ENCODE measurements around the gene DOCK4. TPM values are rescaled to one million over a fixed set of nuclear protein-coding genes. Genes with fewer than 3 reads are reported as not detected.

Gene DOCK4
- total RNA-seq, 1 donor from 2014 or later = 32.2 TPM

DNA sequence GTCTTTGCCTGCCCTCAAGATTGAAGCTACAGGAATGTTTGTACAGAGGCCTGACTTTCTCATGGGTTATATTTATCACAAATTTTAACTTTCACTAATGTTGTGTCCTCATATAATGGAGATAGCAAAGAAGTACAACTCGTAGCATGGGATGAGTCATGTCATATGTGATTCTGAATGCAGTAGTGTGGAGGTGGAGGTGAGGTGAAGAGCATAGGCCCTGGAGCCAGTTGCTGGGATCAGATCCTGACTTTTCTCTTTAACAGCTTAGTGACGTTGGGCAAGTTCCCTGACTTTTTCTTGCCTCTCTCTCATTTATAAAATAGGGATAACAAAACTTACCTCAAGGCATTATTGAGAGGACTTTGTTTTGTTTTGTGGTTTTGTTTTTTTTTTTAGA, 511.8 kb downstream of the DOCK4 start:
- FAIRE-seq = no peak

DNA sequence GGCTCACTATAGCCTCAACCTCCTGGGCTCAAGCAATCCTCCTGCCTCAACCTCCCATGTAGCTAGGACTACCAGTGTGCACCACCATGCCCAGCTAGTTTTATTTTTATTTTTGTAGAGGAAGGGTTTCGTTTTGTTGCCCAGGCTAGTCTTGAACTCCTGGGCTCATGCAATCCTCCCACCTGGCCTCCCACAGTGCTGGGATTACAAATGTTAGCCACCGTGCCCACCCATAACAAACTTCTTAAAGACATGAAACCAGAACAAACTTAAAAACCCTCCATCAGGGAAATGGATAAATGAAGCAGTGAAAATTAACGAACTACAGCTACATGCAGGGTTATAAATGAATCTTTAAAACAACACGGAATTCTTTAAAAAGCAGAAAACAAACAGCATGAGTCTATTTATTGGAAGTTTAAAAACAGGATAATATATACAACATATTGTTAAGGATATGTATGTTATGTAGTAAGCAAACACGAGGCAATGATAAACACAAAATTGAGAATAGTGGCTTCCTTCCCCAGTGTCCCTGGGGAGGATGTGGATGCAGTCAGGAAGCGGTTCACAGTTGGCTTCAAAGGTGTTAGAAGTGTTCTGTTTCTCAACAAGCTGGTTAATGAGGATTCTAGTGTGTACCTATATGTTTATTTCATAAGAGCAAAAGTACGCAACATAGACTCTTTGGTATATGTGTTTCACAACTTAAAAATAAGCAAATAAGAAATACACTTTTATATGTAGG, 515.7 kb downstream of the DOCK4 start:
- no peak overlapping the region for H2AFZ ChIP-seq (ENCODE audit: low read depth, low read length)
- H3K9me3 Mint-ChIP-seq (ENCODE audit: unreplicated experiment) = no peaks in the 10 kb centered on the region

More for the DNA sequence above, 511.8 kb downstream of the DOCK4 start:
- no peak overlapping the region for H3K27ac ChIP-seq (ENCODE audit: low read depth, low read length)
- Mint-ChIP-seq H3K4me1 (ENCODE audit: low read depth, unreplicated experiment) (peaks cover 6% of the 10 kb centered on the region), H3K4me3 (ENCODE audit: unreplicated experiment) (no peak overlapping the region), H3K27ac (ENCODE audit: unreplicated experiment) (no peak overlapping the region), H3K36me3 (ENCODE audit: low read depth, unreplicated experiment) (no peaks in the 10 kb centered on the region), H3K9me3 (ENCODE audit: unreplicated experiment) (no peaks in the 10 kb centered on the region), H3K27me3 (ENCODE audit: low read depth, unreplicated experiment) (peaks cover 2% of the 10 kb centered on the region)
- no peak for DNase-seq (ENCODE audit: low read depth)
- H3K4me3 ChIP-seq (ENCODE audit: insufficient read depth, low read depth, low read length) = no peak overlapping the region
- H2AFZ ChIP-seq (ENCODE audit: low read depth, low read length) = no peak overlapping the region
- no peaks in the 10 kb centered on the region for H4K20me1 ChIP-seq (ENCODE audit: insufficient read depth, low read length)
- no peak overlapping the region for H3K9ac ChIP-seq (ENCODE audit: low read length)
- no peak for TF ChIP-seq EZH2 (IDR thresholded peaks at IDR 0.05; ENCODE audit: insufficient read depth, low read length)
- TF ChIP-seq, protein P1, sequence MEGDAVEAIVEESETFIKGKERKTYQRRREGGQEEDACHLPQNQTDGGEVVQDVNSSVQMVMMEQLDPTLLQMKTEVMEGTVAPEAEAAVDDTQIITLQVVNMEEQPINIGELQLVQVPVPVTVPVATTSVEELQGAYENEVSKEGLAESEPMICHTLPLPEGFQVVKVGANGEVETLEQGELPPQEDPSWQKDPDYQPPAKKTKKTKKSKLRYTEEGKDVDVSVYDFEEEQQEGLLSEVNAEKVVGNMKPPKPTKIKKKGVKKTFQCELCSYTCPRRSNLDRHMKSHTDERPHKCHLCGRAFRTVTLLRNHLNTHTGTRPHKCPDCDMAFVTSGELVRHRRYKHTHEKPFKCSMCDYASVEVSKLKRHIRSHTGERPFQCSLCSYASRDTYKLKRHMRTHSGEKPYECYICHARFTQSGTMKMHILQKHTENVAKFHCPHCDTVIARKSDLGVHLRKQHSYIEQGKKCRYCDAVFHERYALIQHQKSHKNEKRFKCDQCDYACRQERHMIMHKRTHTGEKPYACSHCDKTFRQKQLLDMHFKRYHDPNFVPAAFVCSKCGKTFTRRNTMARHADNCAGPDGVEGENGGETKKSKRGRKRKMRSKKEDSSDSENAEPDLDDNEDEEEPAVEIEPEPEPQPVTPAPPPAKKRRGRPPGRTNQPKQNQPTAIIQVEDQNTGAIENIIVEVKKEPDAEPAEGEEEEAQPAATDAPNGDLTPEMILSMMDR (IDR thresholded peaks at IDR 0.05; ENCODE audit: insufficient read depth, low read depth, low read length) = no peak
- no peaks in the 10 kb centered on the region for H3K79me2 ChIP-seq (ENCODE audit: insufficient read depth, low read length)
- H3K27me3 ChIP-seq (ENCODE audit: insufficient read depth, low read length) = no peaks in the 10 kb centered on the region
- no peak overlapping the region for H3K4me2 ChIP-seq (ENCODE audit: low read length)
- H3K4me1 ChIP-seq (ENCODE audit: insufficient read depth, low read length) = no peaks in the 10 kb centered on the region
- H3K9me3 ChIP-seq (ENCODE audit: insufficient read depth, low read depth, low read length) = no peaks in the 10 kb centered on the region
- H3K36me3 ChIP-seq (ENCODE audit: insufficient read depth, low read length) = no peaks in the 10 kb centered on the region

More for the DNA sequence above, 515.7 kb downstream of the DOCK4 start:
- H3K79me2 ChIP-seq (ENCODE audit: insufficient read depth, low read length) = no peaks in the 10 kb centered on the region
- H3K4me1 ChIP-seq (ENCODE audit: insufficient read depth, low read length) = no peaks in the 10 kb centered on the region
- Mint-ChIP-seq H3K36me3 (ENCODE audit: low read depth, unreplicated experiment) (no peaks in the 10 kb centered on the region), H3K4me1 (ENCODE audit: low read depth, unreplicated experiment) (peaks cover 3% of the 10 kb centered on the region), H3K4me3 (ENCODE audit: unreplicated experiment) (no peak overlapping the region), H3K27me3 (ENCODE audit: low read depth, unreplicated experiment) (peaks cover 2% of the 10 kb centered on the region), H3K27ac (ENCODE audit: unreplicated experiment) (no peak overlapping the region)
- TF ChIP-seq EZH2 (IDR thresholded peaks at IDR 0.05; ENCODE audit: insufficient read depth, low read length) = no peak
- TF ChIP-seq, protein P1 (IDR thresholded peaks at IDR 0.05; ENCODE audit: insufficient read depth, low read depth, low read length) = no peak
- no peak overlapping the region for H3K4me3 ChIP-seq (ENCODE audit: insufficient read depth, low read depth, low read length)
- H4K20me1 ChIP-seq (ENCODE audit: insufficient read depth, low read length) = no peaks in the 10 kb centered on the region
- no peaks in the 10 kb centered on the region for H3K9me3 ChIP-seq (ENCODE audit: insufficient read depth, low read depth, low read length)
- no peaks in the 10 kb centered on the region for H3K27me3 ChIP-seq (ENCODE audit: insufficient read depth, low read length)
- no peaks in the 10 kb centered on the region for H3K36me3 ChIP-seq (ENCODE audit: insufficient read depth, low read length)
- FAIRE-seq (no peak), DNase-seq (ENCODE audit: low read depth) (no peak)
- H3K9ac ChIP-seq (ENCODE audit: low read length) = no peak overlapping the region
- no peak overlapping the region for H3K4me2 ChIP-seq (ENCODE audit: low read length)
- no peak overlapping the region for H3K27ac ChIP-seq (ENCODE audit: low read depth, low read length)
